ENCODE measurements around the gene SETD4.

The SETD4 gene

DNA sequence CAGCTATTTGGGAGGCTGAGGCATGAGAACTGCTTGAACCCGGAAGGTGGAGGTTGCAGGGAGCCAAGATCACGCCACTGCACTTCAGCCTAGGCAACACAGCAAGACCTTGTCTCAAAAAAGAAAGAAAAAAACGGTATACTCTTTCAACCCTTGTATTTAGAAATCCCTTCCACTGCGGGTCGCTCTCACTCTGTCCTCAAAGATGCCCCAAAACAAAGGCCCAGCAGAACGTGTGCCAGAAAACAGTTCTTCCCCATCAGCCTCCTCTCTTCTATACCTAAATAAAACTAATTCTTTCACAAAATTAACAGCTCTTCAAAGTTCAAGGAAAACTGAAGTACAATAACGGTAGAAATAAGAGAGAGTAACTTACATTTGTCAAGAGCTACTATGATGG lies 13.2 kb downstream of the SETD4 start:
- Histone ChIP-seq H3K27ac (ENCODE audit: low read length) (no peak overlapping the region), H3K4me1 (ENCODE audit: control insufficient read depth, insufficient read depth, low read length) (no peaks in the 10 kb centered on the region), H3K36me3 (ENCODE audit: control insufficient read depth, insufficient read depth, low read length) (peaks cover 17% of the 10 kb centered on the region), H3K4me3 (ENCODE audit: low read length) (no peak overlapping the region), H3K27me3 (ENCODE audit: control insufficient read depth, insufficient read depth, low read length) (no peaks in the 10 kb centered on the region), H3K9me3 (ENCODE audit: control insufficient read depth, insufficient read depth, low read length) (no peaks in the 10 kb centered on the region)
- no peak for DNase-seq (ENCODE audit: low read depth, low spot score)
- WGBS (ENCODE audit: insufficient coverage, insufficient read length): no CpG with 5 or more reads among the region's 7 CpGs

GRCh38 chr21:36045993-36046392 lies 14.3 kb downstream of the SETD4 start:
- Histone ChIP-seq H3K27me3 (ENCODE audit: control insufficient read depth, insufficient read depth, low read length) (no peaks in the 10 kb centered on the region), H3K4me1 (ENCODE audit: control insufficient read depth, insufficient read depth, low read length) (no peaks in the 10 kb centered on the region), H3K36me3 (ENCODE audit: control insufficient read depth, insufficient read depth, low read length) (peaks cover 21% of the 10 kb centered on the region), H3K27ac (ENCODE audit: low read length) (no peak overlapping the region), H3K9me3 (ENCODE audit: control insufficient read depth, insufficient read depth, low read length) (no peaks in the 10 kb centered on the region), H3K4me3 (ENCODE audit: low read length) (no peak overlapping the region)
- WGBS (ENCODE audit: insufficient coverage, insufficient read length): no CpG with 5 or more reads among the region's 1 CpG
- DNase-seq (ENCODE audit: low read depth, low spot score): no peak

- no peak for DNase-seq (ENCODE audit: low read depth, low spot score)
- no CpG with 5 or more reads among the region's 10 CpGs for WGBS (ENCODE audit: insufficient coverage, insufficient read length)
- Histone ChIP-seq H3K9me3 (ENCODE audit: control insufficient read depth, insufficient read depth, low read length) (no peaks in the 10 kb centered on the region), H3K4me3 (ENCODE audit: low read length) (no peak overlapping the region), H3K27me3 (ENCODE audit: control insufficient read depth, insufficient read depth, low read length) (no peaks in the 10 kb centered on the region), H3K27ac (ENCODE audit: low read length) (no peak overlapping the region), H3K4me1 (ENCODE audit: control insufficient read depth, insufficient read depth, low read length) (no peaks in the 10 kb centered on the region), H3K36me3 (ENCODE audit: control insufficient read depth, insufficient read depth, low read length) (peaks cover 19% of the 10 kb centered on the region)
Measured at GRCh38 chr21:36044056-36044455, 16.3 kb downstream of the SETD4 start.

GRCh38 chr21:36041910-36042309 lies 18.4 kb downstream of the SETD4 start:
- DNase-seq (ENCODE audit: low read depth, low spot score): no peak
- no CpG with 5 or more reads among the region's 1 CpG for WGBS (ENCODE audit: insufficient coverage, insufficient read length)
- no peak overlapping the region for H3K27ac ChIP-seq (ENCODE audit: low read length)
- no peaks in the 10 kb centered on the region for H3K27me3 ChIP-seq (ENCODE audit: control insufficient read depth, insufficient read depth, low read length)
- no peaks in the 10 kb centered on the region for H3K9me3 ChIP-seq (ENCODE audit: control insufficient read depth, insufficient read depth, low read length)
- no peaks in the 10 kb centered on the region for H3K4me1 ChIP-seq (ENCODE audit: control insufficient read depth, insufficient read depth, low read length)
- no peak overlapping the region for H3K4me3 ChIP-seq (ENCODE audit: low read length)
- H3K36me3 ChIP-seq (ENCODE audit: control insufficient read depth, insufficient read depth, low read length): peaks cover 25% of the 10 kb centered on the region

- no CpG with 5 or more reads among the region's 2 CpGs for WGBS (ENCODE audit: insufficient coverage, insufficient read length)
- Histone ChIP-seq H3K4me1 (ENCODE audit: control insufficient read depth, insufficient read depth, low read length) (no peaks in the 10 kb centered on the region; the same call in 1 of the 2 replicates), H3K27me3 (ENCODE audit: control insufficient read depth, insufficient read depth, low read length) (no peaks in the 10 kb centered on the region), H3K27ac (ENCODE audit: low read length) (no peak overlapping the region), H3K9me3 (ENCODE audit: control insufficient read depth, insufficient read depth, low read length) (no peaks in the 10 kb centered on the region), H3K4me3 (ENCODE audit: low read length) (no peak overlapping the region), H3K36me3 (ENCODE audit: control insufficient read depth, insufficient read depth, low read length) (peaks cover 22% of the 10 kb centered on the region)
- DNase-seq (ENCODE audit: low read depth, low spot score): no peak
Measured at GRCh38 chr21:36040389-36040788, 19.9 kb downstream of the SETD4 start.

- WGBS (ENCODE audit: insufficient coverage, insufficient read length): no CpG with 5 or more reads among the region's 6 CpGs
- Histone ChIP-seq H3K4me3 (ENCODE audit: low read length) (no peak overlapping the region), H3K36me3 (ENCODE audit: control insufficient read depth, insufficient read depth, low read length) (peaks cover 19% of the 10 kb centered on the region), H3K4me1 (ENCODE audit: control insufficient read depth, insufficient read depth, low read length) (no peaks in the 10 kb centered on the region; the same call in 1 of the 2 replicates), H3K27me3 (ENCODE audit: control insufficient read depth, insufficient read depth, low read length) (no peaks in the 10 kb centered on the region), H3K27ac (ENCODE audit: low read length) (no peak overlapping the region), H3K9me3 (ENCODE audit: control insufficient read depth, insufficient read depth, low read length) (no peaks in the 10 kb centered on the region)
- DNase-seq (ENCODE audit: low read depth, low spot score): no peak
Measured at GRCh38 chr21:36039861-36040260, 20.5 kb downstream of the SETD4 start.

DNA sequence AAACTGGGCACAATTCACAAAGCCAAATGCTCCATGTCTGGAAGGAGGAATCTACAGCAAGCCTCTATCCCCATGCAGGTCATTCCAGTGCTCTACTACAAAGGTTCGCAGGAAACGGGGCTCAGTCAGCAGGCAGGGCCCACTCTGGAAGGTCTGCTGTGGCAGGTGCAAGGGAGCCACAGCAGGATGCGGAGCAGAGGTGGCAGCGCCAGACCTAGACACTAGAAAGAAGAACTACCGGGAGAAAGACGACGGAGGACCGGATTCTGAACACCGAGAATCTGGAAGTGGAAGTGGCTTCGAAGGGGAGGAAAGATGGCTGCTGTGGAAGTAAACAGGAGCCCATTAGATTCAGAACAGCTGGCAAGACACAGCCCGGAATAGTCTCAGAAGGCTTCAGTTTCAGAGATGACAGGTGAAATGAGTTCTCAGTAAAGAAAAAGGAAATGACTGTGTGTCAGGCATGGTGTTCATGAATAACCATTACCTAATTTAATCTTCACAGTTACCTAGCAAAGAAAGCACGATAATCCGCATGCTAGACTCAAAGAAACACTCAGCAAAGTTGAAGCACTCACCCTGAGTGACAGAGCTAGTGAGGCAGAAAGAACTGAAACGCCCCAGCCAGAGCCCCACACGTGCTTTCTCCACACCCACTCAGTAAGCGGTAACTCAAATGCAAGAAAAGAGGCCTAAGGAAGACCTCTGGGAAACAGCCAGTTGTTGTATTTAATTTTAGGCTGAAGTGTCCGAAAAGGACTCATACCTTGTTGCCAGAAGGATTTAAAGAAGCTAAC lies 21.4 kb downstream of the SETD4 start:
- Histone ChIP-seq H3K9me3 (ENCODE audit: control insufficient read depth, insufficient read depth, low read length) (no peaks in the 10 kb centered on the region), H3K4me3 (ENCODE audit: low read length) (no peak overlapping the region), H3K27ac (ENCODE audit: low read length) (no peak overlapping the region), H3K27me3 (ENCODE audit: control insufficient read depth, insufficient read depth, low read length) (no peaks in the 10 kb centered on the region), H3K36me3 (ENCODE audit: control insufficient read depth, insufficient read depth, low read length) (peaks cover 15% of the 10 kb centered on the region), H3K4me1 (ENCODE audit: control insufficient read depth, insufficient read depth, low read length) (no peaks in the 10 kb centered on the region; the same call in 1 of the 2 replicates)
- no CpG with 5 or more reads among the region's 17 CpGs for WGBS (ENCODE audit: insufficient coverage, insufficient read length)
- no peak for DNase-seq (ENCODE audit: low read depth, low spot score)

DNA sequence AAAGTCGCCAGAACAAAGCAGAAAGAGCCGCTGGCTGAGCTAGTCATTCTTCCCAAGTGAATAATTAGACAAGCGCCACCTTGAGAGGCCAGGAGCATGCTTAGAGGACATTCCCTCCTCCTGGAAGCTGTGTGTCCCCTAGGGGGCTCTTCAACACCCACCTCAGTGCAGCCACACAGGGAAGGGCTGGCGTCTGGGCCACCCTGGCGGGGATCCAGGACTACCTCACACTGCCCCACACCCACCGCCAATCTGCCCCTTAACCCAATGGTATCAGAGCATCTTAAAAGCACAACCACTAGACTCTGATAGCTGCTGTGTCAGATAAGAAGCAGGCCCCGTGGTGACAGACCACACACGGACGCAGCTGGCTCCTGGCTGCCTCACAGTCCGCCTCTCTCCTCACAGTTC lies 24.9 kb downstream of the SETD4 start:
- no CpG with 5 or more reads among the region's 10 CpGs for WGBS (ENCODE audit: insufficient coverage, insufficient read length)
- peaks cover 9% of the 10 kb centered on the region for H3K36me3 ChIP-seq (ENCODE audit: control insufficient read depth, insufficient read depth, low read length)
- H3K27ac ChIP-seq (ENCODE audit: low read length): no peak overlapping the region
- H3K27me3 ChIP-seq (ENCODE audit: control insufficient read depth, insufficient read depth, low read length): no peaks in the 10 kb centered on the region
- H3K4me1 ChIP-seq (ENCODE audit: control insufficient read depth, insufficient read depth, low read length): no peaks in the 10 kb centered on the region; the same call in 1 of the 2 replicates
- no peaks in the 10 kb centered on the region for H3K9me3 ChIP-seq (ENCODE audit: control insufficient read depth, insufficient read depth, low read length)
- no peak overlapping the region for H3K4me3 ChIP-seq (ENCODE audit: low read length)
- no peak for DNase-seq (ENCODE audit: low read depth, low spot score)

GRCh38 chr21:36034211-36034913 lies 26.0 kb downstream of the SETD4 start:
- no CpG with 5 or more reads among the region's 16 CpGs for WGBS (ENCODE audit: insufficient coverage, insufficient read length)

GRCh38 chr21:36032647-36033406 lies 27.5 kb downstream of the SETD4 start:
- no peak for DNase-seq (ENCODE audit: low read depth, low spot score)
- Histone ChIP-seq H3K27me3 (ENCODE audit: control insufficient read depth, insufficient read depth, low read length) (no peaks in the 10 kb centered on the region), H3K36me3 (ENCODE audit: control insufficient read depth, insufficient read depth, low read length) (no peaks in the 10 kb centered on the region), H3K4me3 (ENCODE audit: low read length) (no peak overlapping the region), H3K4me1 (ENCODE audit: control insufficient read depth, insufficient read depth, low read length) (no peaks in the 10 kb centered on the region; the same call in 1 of the 2 replicates), H3K9me3 (ENCODE audit: control insufficient read depth, insufficient read depth, low read length) (no peaks in the 10 kb centered on the region), H3K27ac (ENCODE audit: low read length) (no peak overlapping the region)
- WGBS (ENCODE audit: insufficient coverage, insufficient read length): no CpG with 5 or more reads among the region's 28 CpGs

More at GRCh38 chr21:36034211-36034913, 26.0 kb downstream of the SETD4 start:
- no peak for DNase-seq (ENCODE audit: low read depth, low spot score)
- Histone ChIP-seq H3K27me3 (ENCODE audit: control insufficient read depth, insufficient read depth, low read length) (no peaks in the 10 kb centered on the region), H3K4me1 (ENCODE audit: control insufficient read depth, insufficient read depth, low read length) (no peaks in the 10 kb centered on the region; the same call in 1 of the 2 replicates), H3K4me3 (ENCODE audit: low read length) (no peak overlapping the region), H3K27ac (ENCODE audit: low read length) (no peak overlapping the region), H3K9me3 (ENCODE audit: control insufficient read depth, insufficient read depth, low read length) (no peaks in the 10 kb centered on the region), H3K36me3 (ENCODE audit: control insufficient read depth, insufficient read depth, low read length) (peaks cover 6% of the 10 kb centered on the region; the same call in 1 of the 2 replicates)
